K562 (cell line): ENCODE data around the gene GNAQ. TPM values are rescaled to one million over a fixed set of nuclear protein-coding genes. Genes with fewer than 3 reads are reported as not detected.

Experiments
- ELF2 ChIP-seq: fragments of 250-450 bp; sonication (Bioruptor Pico); IDR thresholded peaks from 2 replicates; pipeline ENCODE4 v1.5.0; 2021; ENCODE audit warnings: mild to moderate bottlenecking
- ERF ChIP-seq: fragments of 450-650 bp; formaldehyde crosslinking; IDR thresholded peaks from 2 replicates; pipeline ENCODE4 v1.4.0; 2020; ENCODE audit warnings: mild to moderate bottlenecking, mixed read lengths
- IFI16 ChIP-seq: fragments of 250-450 bp; sonication (Bioruptor Pico); IDR thresholded peaks from 2 replicates; pipeline ENCODE4 v2.1.2; 2022; ENCODE audit warnings: mild to moderate bottlenecking, inconsistent platforms
- KDM4B ChIP-seq, 2 experiments: fragments of 450-650 bp in 1 of 2; sonication (generic) in 1 of 2; IDR thresholded peaks; 2 replicates each; pipeline ENCODE4 v1.6.1; 2016 to 2017; ENCODE audit warnings: borderline replicate concordance in 2 of 2, antibody characterized with exemption in 1 of 2, low read depth in 1 of 2, mild to moderate bottlenecking in 1 of 2
- L3MBTL2 ChIP-seq: fragments of 450-650 bp; IDR thresholded peaks from 2 replicates; pipeline ENCODE4 v1.6.1; 2016; ENCODE audit warnings: mild to moderate bottlenecking, moderate library complexity
- MLLT1 ChIP-seq, 2 experiments: fragments of 450-650 bp; IDR thresholded peaks; 2 replicates each; pipeline ENCODE4 v1.6.1; 2016
- MYNN ChIP-seq, 2 experiments: sonication (generic); formaldehyde crosslinking in 1 of 2; IDR thresholded peaks; 2 replicates each; pipeline versions ENCODE4 v1.5.0 to v1.6.1; 2016 to 2020; ENCODE audit warnings: antibody characterized with exemption in 1 of 2, missing genetic modification reagents in 1 of 2
- POLR2A ChIP-seq: fragments of 450-650 bp; conservative IDR thresholded peaks from 2 replicates; pipeline ENCODE4 v1.6.1; 2016
- RBBP5 ChIP-seq: fragments of 200-600 bp; sonication (generic); IDR thresholded peaks from 2 replicates; pipeline ENCODE4 v1.6.1; 2012; ENCODE audit warnings: borderline replicate concordance, mild to moderate bottlenecking, low read length, control low read depth, inconsistent platforms; ENCODE audit not compliant: insufficient read depth, poor library complexity, severe bottlenecking
- SIN3A ChIP-seq, 2 experiments: fragments of 150-350 bp in 1 of 2; IDR thresholded peaks; 2 replicates each; pipeline ENCODE4 v1.6.1; 2011 to 2016; ENCODE audit warnings: borderline replicate concordance in 2 of 2, low read depth in 2 of 2, low read length in 2 of 2, mild to moderate bottlenecking in 2 of 2, moderate library complexity in 2 of 2; ENCODE audit not compliant: control insufficient read depth in 1 of 2
- SLC30A9 ChIP-seq: fragments of 250-450 bp; sonication (Bioruptor Pico); IDR thresholded peaks from 2 replicates; pipeline ENCODE4 v1.8.0; 2022; ENCODE audit warnings: mild to moderate bottlenecking, moderate library complexity
- SUPT5H ChIP-seq: fragments of 450-650 bp; IDR thresholded peaks from 2 replicates; pipeline ENCODE4 v1.6.1; 2016
- TAL1 ChIP-seq: fragments of 450-650 bp; IDR thresholded peaks from 2 replicates; pipeline ENCODE4 v1.6.1; 2016; ENCODE audit warnings: mild to moderate bottlenecking
- U2AF1 ChIP-seq: fragments of 200-400 bp; formaldehyde crosslinking; optimal IDR thresholded peaks from 2 replicates; pipeline ENCODE3; 2017; ENCODE audit warnings: mild to moderate bottlenecking, low read depth, low read length, moderate library complexity
- VEZF1 ChIP-seq: fragments of 200-800 bp; sonication (Bioruptor generic); IDR thresholded peaks from 2 replicates; pipeline ENCODE4 v1.6.1; 2017; ENCODE audit warnings: missing genetic modification characterization, missing compliant biosample characterization
- ZBTB2 ChIP-seq: fragments of 450-650 bp; IDR thresholded peaks from 2 replicates; pipeline ENCODE4 v1.6.1; 2016; ENCODE audit warnings: antibody characterized with exemption
- ZC3H4 ChIP-seq: sonication (generic); formaldehyde crosslinking; IDR thresholded peaks from 2 replicates; pipeline ENCODE4 v1.9.0; 2021; ENCODE audit warnings: missing genetic modification reagents, borderline replicate concordance
- ZFP36 ChIP-seq: fragments of 150-350 bp; IDR thresholded peaks from 2 replicates; pipeline ENCODE4 v1.6.1; 2018; ENCODE audit warnings: low read length, low read depth; ENCODE audit not compliant: partially characterized antibody
- ZFX ChIP-seq: sonication (generic); formaldehyde crosslinking; IDR thresholded peaks from 2 replicates; pipeline ENCODE4 v1.8.0; 2022; ENCODE audit warnings: mild to moderate bottlenecking, missing genetic modification reagents, moderate library complexity
- ZNF174 ChIP-seq: fragments of 250-450 bp; sonication (Bioruptor Pico); IDR thresholded peaks from 2 replicates; pipeline ENCODE4 v1.4.0; 2020; ENCODE audit warnings: mild to moderate bottlenecking
- ZNF444 ChIP-seq: fragments of 250-450 bp; sonication (Bioruptor Pico); IDR thresholded peaks from 2 replicates; pipeline ENCODE4 v1.4.0; 2020; ENCODE audit warnings: mild to moderate bottlenecking, moderate library complexity
- ZNF561 ChIP-seq: fragments of 450-650 bp; formaldehyde crosslinking; conservative IDR thresholded peaks from 2 replicates; pipeline ENCODE4 v1.4.0; 2020; ENCODE audit warnings: mild to moderate bottlenecking, moderate library complexity
- polyA plus RNA-seq, 8 experiments: library from polyadenylated mRNA; depleted of rRNA in 4 of 8; stranded (reverse) in 5 of 8; unstranded in 3 of 8; fragments of >200 nt; fragmentation: Nextera tagmentation in 2 of 8; fragmentation: Illumina TruSeq in 1 of 8; extraction: Ambion mirVana in 2 of 8; extraction: Trizol in 1 of 8; gene quantifications; 2 replicates each; pipeline versions ENCODE4 v1.2.1 to v1.2.3, GENCODE V29; 2011 to 2014; ENCODE audit warnings: inconsistent platforms in 1 of 8, missing spikeins in 1 of 8
- total RNA-seq, 7 experiments: library from RNA; depleted of rRNA in 6 of 7; stranded (reverse); fragments of >200 nt in 6 of 7; fragmentation: Illumina TruSeq in 2 of 7; extraction: Trizol in 2 of 7; gene quantifications; 2 replicates each; pipeline versions ENCODE4 v1.2.1 to v1.2.3, GENCODE V29; 2011 to 2021; ENCODE audit warnings: low replicate concordance in 1 of 7
- TF ChIP-seq, protein P1 (sequence below): sonication (generic); formaldehyde crosslinking; IDR thresholded peaks from 2 replicates; pipeline ENCODE4 v1.8.0; 2022; ENCODE audit warnings: missing genetic modification reagents, mild to moderate bottlenecking, moderate library complexity, borderline replicate concordance

Gene GNAQ
- total and polyA plus RNA-seq, 9 of the 15 experiments (the other 6 are each of a cell fraction or from before 2014, with no cell fraction given): 4.8 to 27.9 (median 17.5) TPM

DNA sequence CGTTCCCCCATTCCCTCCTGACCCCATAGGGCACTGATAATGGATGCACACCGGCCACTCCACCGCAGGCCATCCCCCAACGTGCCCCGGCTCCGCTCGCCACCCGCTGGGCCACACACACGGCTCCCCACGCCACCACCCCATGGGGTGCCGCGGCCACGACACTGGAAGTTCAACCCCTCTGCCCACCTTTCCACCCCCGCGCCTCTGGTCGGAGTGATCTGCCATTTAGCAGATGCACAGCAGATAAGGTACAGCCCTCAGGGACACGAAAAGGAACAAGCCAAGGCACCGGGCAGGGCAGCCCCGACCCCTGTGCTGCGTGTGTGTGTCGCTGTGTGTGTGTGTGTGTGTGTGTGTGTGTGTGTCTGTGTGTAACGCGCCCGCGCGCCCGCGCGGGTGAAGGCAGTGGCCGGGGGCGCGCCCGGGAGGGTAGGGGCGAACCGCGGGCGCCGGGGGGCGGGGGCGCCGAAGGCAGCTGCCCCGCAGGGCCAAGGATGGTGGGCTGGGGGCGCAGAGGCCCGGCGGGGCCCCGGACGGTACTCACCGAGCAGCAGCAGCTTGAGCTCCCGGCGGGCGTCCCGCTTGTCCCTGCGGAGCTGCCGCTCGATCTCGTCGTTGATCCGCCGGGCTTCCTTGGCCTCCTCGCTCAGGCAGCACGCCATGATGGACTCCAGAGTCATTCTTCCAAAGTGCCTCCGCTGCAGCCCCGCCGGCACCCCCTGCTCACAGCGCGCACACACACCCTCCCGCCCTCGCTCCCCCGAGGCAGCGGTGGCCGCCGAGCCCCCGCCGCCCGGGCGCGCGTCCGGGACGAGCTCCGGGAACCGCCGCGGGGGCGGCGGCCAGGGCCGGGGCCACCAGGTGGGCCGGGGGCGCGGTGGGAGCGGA lies 813 bp downstream of the GNAQ start (continued):
- peak; percentile 60 for TF ChIP-seq VEZF1 (CRISPR knock-in tag)
- no peak for TF ChIP-seq ZNF561 (CRISPR knock-in tag)
- TF ChIP-seq MYNN (IDR thresholded peaks at IDR 0.05): peak; percentile 22; the same call in 1 of the 2 replicates
- TF ChIP-seq MYNN (CRISPR knock-in tag; IDR thresholded peaks at IDR 0.05): no peak
- no peak for TF ChIP-seq ZC3H4
- TF ChIP-seq ZFX (CRISPR knock-in tag): peak; percentile 8; the same call in 1 of the 2 replicates
- no peak for TF ChIP-seq SLC30A9
- 0 out of 2 replicates have a peak, but pooled peaks have one; percentile 35 for TF ChIP-seq POLR2A
- TF ChIP-seq RBBP5: peak; percentile 23
- TF ChIP-seq ZFP36: peak; percentile 44
- no peak for TF ChIP-seq ERF (CRISPR knock-in tag)
- TF ChIP-seq SIN3A (IDR thresholded peaks at IDR 0.05; ENCODE audit: borderline replicate concordance in 2 of 2, control insufficient read depth in 1 of 2, low read depth in 2 of 2, low read length in 2 of 2): peak in 1 of 2 experiments; percentile 55; a peak in 1 of 4 replicates
- TF ChIP-seq ZNF444 (CRISPR knock-in tag): no peak
- no peak for TF ChIP-seq ELF2
- TF ChIP-seq ZNF174: no peak
- no peak for TF ChIP-seq L3MBTL2
- no peak for TF ChIP-seq KDM4B (IDR thresholded peaks at IDR 0.05; ENCODE audit: borderline replicate concordance in 2 of 2, low read depth in 1 of 2)
- peak; percentile 66 for TF ChIP-seq ZBTB2
- 0 out of 4 replicates have a peak, but pooled peaks of 1 of the 2 experiments have one; percentile 50 for TF ChIP-seq MLLT1 (IDR thresholded peaks at IDR 0.05)
- TF ChIP-seq SUPT5H: 0 out of 2 replicates have a peak, but pooled peaks have one; percentile 35
- TF ChIP-seq TAL1: no peak
- TF ChIP-seq IFI16 (CRISPR knock-in tag): no peak
- TF ChIP-seq, protein P1, sequence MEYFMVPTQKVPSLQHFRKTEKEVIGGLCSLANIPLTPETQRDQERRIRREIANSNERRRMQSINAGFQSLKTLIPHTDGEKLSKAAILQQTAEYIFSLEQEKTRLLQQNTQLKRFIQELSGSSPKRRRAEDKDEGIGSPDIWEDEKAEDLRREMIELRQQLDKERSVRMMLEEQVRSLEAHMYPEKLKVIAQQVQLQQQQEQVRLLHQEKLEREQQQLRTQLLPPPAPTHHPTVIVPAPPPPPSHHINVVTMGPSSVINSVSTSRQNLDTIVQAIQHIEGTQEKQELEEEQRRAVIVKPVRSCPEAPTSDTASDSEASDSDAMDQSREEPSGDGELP: peak; percentile 40; the same call in 1 of the 2 replicates
- TF ChIP-seq U2AF1: no peak
